Measurements from ENCODE around the gene SLC5A2.

GRCh38 chr16:31475946-31476302 is 7.0 kb upstream of the SLC5A2 start:
- TF ChIP-seq POLR2A (IDR thresholded peaks at IDR 0.05) (no peak), POLR2AphosphoS5 (IDR thresholded peaks at IDR 0.05) (no peak), CTCF (IDR thresholded peaks at IDR 0.05) (no peak)
